GM19467 (cell line): ENCODE measurements around the gene COPS9.

Experiments used
- ATAC-seq: cut with Tn5 transposase; IDR thresholded peaks from one replicate; pipeline ENCODE4 v1.9.1; 2021; ENCODE audit warnings: mild to moderate bottlenecking, moderate library complexity; ENCODE audit not compliant: unreplicated experiment

Gene COPS9

GRCh38 chr2:240137596-240138253 lies 1.6 kb upstream of the COPS9 start:
- no peak for ATAC-seq

DNA sequence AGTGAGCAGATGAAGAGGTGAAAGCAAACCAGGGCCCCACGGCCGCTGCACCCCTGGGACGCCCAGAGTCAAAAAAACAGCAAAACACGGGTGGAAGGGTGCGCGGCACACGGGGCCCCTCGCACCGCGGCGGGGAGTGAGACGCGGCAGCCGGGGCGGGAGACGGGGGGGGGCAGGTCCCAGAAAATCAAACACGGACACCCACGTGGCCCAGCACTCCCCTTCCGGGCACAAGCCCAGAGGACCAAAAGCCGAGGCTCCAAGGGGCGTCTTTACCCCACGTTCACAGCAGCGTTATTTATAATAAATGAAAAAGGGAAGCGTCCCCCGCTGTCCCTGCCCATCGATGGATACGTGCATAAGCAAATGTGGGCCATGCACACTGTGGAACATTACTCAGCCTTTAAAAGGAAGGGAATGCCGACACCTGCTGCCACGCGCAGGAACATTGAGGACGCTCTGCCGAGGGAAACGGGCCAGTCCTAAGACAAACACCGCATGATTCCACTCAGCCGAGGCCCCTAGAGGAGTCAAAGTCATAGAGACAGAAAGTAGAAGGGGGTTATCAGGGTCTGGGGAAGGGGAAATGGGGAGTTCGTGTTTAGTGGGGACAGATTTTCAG lies 677 bp upstream of the COPS9 start:
- peak; percentile 1 for ATAC-seq

- peak; percentile 21 for ATAC-seq
These were observed 446 bp downstream of the COPS9 start for GRCh38 chr2:240135706-240136012.

DNA sequence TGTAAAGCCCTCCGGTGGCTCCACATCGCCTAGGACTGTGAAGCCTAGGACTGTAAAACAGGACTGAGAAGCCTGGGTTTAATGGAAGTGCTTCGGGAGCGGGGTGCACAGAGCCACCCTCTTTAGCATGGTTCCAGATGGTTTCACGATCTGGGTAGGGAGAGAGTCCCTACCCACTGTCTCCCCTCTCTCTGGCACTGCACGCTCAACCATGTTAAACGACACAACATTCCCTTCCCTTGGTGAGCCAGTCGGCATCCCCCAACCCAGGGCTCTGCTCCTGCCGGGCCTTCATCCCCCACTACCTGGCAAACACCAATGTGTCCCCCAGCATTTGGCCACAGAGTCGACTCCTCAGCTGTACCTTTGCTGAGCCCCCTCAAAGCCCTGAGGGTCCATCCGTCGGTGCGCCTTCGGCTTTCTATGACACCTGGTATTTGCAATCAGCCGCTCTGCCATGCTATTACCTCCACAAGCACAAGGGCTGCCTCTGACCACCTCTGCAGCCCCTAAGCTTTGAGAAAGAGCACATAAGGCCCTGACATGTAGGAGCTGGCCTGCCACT lies 1.1 kb downstream of the COPS9 start:
- no peak for ATAC-seq

DNA sequence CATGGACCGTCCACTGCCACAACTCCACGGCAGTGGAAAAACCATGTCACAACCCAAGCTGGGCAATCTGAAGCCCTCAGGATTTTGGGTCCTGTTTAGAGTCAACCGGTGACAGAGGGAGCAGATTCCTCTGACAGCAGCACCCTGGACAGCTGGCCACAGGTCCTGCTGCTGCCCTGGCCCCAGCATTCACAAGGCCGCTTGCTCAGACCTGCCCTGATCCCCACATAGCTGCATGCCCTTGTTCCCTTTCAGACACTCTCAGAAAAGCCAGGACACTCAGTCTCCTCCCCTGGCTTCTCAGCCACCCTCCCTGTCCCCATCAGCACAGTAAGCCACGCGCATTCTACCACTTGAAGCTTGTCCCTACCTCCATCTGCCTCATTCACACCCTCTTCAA lies 1.6 kb downstream of the COPS9 start:
- no peak for ATAC-seq

GRCh38 chr2:240133401-240133800 lies 2.7 kb downstream of the COPS9 start:
- no peak for ATAC-seq

DNA sequence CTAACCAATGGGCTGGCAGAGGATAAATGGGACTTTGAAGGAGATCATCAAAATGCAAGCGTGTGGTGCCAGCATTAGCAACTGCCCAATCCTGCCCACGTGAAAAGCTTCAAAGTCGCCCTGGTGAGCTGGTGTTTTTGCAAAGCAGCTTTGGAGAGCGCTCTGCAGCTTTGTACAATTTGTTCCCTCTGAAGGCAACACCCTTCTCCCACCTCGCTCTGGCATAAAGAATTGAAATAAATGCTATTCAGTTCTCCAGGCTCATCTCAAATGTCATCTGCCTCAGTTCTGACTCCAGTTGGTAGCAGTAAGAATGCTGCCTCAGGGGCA lies 3.5 kb downstream of the COPS9 start:
- no peak for ATAC-seq

- ATAC-seq, result no peak
These were observed 4.0 kb downstream of the COPS9 start for GRCh38 chr2:240131941-240132650.

GRCh38 chr2:240131296-240131695 lies 4.8 kb downstream of the COPS9 start:
- no peak for ATAC-seq

DNA sequence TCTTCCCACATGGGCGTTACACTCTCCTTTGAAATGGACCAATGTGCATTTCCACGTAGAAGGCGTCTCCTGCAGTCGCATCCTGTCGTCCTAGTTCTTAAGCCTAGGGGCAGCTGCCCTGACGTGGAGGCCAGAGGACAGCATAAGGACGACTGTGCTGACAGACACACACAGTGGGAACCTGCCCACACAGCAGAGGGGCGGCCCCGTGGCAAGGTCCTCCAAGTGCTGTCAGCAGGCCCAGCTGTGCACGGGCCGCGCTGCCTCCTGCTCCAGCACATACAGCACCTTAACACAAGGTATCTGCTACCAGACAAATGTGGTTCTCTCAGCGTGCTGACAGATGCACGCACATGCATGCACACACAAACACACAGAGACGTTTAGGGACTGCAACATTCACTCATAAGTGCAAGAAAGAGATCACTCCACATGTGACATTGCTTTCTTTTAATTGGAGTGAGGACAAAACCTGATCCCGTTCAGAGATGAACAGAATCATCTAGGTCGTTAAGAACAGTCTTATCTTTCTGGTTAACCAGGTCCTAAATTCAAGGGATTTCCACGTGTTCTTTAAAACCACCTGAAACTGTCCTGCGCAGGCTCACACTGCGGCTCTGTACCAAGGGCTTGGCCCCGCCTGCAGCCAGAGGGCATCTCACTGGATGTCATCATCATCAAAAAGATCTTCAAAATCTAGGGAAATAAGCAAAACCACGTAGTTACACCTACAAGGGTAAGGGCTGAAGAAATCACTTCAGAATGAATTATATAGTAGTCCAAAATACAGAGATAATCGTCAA lies 5.5 kb downstream of the COPS9 start:
- no peak for ATAC-seq

DNA sequence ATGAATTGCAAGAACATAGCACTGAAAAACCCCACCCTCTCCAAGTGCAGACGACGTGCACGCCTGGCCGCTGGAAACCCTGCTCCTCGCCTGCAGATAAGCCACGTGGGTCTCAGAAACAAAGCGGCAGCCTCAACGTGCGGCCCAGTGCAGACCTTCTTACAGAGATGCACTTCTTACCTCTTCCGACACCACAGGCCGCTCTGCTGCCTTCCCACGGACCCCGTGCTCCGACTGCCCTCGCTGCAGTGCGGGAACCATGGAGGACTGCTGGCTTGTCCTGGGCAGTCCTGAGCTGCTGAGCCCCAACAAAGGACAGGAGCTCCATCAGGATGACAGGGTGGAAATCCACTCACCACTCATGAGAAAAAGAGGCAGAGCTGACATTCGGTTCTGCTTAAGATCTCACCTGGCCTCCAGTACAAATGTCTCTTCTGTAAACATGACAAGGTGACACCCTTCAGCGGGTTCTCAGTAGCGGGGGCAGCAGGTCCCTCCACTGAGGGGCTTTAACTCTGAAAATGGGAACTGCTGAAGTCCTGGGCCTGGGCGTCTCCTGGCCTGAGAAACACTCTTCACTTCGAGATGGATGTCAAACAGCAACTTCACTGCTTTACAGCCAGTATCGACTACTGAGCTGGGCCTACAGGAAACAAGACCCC lies 6.2 kb downstream of the COPS9 start:
- ATAC-seq, result no peak

DNA sequence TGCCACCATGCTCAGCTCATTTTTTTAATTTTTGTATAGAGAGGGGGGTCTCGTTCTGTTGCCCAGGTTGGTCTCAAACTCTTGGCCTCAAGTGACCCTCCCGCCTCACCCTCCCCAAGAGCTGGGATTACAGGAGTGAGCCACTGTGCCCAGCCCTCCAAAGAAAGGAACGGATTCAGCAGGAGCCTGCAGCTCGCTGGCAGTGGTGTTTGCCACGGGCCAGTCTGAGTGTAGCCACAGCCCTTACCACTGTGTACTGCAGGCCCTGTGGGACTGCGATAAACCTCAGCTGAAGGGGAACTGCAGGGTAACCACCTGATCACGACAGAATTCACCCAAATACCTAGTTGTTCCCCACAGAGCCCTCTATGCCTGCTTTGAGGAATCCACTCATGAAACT lies 6.8 kb downstream of the COPS9 start:
- no peak for ATAC-seq

- ATAC-seq, result no peak
These were observed 7.4 kb downstream of the COPS9 start for GRCh38 chr2:240128608-240129145.

GRCh38 chr2:240127911-240128607 lies 8.0 kb downstream of the COPS9 start:
- no peak for ATAC-seq

GRCh38 chr2:240127191-240127750 lies 8.8 kb downstream of the COPS9 start:
- no peak for ATAC-seq

DNA sequence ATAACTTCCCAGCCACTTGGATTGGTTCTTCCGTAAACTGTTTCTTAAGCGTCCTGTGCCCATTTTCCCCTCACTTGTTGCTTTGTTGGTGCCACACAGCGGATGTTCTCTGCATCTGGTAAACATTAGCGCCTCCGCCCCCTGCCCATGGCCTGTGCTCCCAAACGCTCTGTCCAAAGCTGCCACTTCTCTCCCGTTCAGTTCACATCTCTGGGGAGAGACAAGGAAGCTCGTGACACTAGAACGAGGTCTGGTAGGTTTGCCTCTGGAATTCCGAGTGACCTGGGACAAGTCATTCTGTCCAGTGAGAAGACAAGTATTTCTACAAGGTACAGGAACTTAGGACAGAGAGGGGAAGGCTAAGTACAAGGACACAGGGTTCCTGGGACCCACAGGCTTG lies 9.4 kb downstream of the COPS9 start:
- ATAC-seq, result no peak

DNA sequence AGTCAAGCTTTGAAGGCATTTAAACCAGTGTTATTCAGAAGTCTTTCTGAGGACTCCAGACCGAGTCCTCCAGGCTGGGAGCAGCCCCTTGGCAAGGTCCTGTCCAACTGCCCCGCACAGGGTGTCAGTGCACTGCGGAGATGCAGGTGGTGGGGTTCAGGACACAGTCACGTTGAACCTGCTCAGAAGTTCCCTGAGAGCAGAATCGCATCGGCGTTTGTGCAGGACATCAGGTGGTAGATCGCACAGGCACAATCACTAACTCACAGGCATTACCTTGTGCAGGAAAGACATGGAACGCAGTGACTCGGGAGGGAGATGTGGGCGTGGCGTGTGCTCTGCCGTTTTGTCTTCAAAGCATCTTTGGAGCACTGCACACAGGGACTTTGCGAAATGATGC lies 10.4 kb downstream of the COPS9 start:
- ATAC-seq, result no peak

GRCh38 chr2:240124651-240125030 lies 11.5 kb downstream of the COPS9 start:
- ATAC-seq, result no peak

- no peak for ATAC-seq
These were observed 12.1 kb downstream of the COPS9 start for GRCh38 chr2:240123821-240124650.
